OCI-LY3 (cell line): ENCODE data around the gene CMSS1.

ENCODE experiments used
- CTCF ChIP-seq: fragments of 200-600, 300-600 bp; sonication (generic); IDR thresholded peaks from 2 replicates; pipeline ENCODE4 v1.5.1; 2014; ENCODE audit warnings: antibody characterized with exemption, low read length, low read depth
- EZH2phosphoT487 ChIP-seq: fragments of 200-600 bp; shearing (Covaris generic); IDR thresholded peaks from 2 replicates; pipeline ENCODE4 v1.6.1; 2018; ENCODE audit warnings: antibody characterized with exemption, mixed run types, low read depth

DNA sequence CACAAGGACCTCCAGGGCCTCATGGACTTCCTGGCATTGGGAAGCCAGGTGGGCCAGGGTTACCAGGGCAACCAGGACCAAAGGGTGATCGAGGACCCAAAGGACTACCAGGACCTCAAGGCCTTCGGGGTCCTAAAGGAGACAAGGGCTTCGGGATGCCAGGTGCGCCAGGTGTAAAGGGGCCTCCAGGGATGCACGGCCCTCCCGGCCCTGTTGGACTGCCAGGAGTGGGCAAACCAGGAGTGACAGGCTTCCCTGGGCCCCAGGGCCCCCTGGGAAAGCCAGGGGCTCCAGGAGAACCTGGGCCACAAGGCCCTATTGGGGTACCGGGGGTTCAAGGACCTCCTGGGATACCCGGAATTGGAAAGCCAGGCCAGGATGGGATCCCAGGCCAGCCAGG lies 23.2 kb upstream of the CMSS1 start:
- TF ChIP-seq CTCF: no peak
- no peak for TF ChIP-seq EZH2phosphoT487
